HG02970 (cell line): Measurements from ENCODE around the gene SYNPO2L.
"Not testable (repeated sequence)": the region's sequence is repeated elsewhere in the genome, so short reads cannot be mapped to it uniquely, and the experiment has no call there.

Experiments used
- ATAC-seq: cut with Tn5 transposase; IDR thresholded peaks from one replicate; pipeline ENCODE4 v1.9.1; 2021; ENCODE audit warnings: mild to moderate bottlenecking, moderate library complexity, moderate number of reproducible peaks; ENCODE audit not compliant: unreplicated experiment, low FRiP score

The SYNPO2L gene

GRCh38 chr10:73655990-73656298 is at the start of gene SYNPO2L:
Gene SYNPO2L (minus strand): TSS chr10:73656029. CDS start chr10:73655922, 107 bp downstream.
- ATAC-seq: no peak

- not testable (repeated sequence) for ATAC-seq
Measured at GRCh38 chr10:73703924-73704323, 48.1 kb upstream of the SYNPO2L start.

GRCh38 chr10:73698819-73699218 is 43.0 kb upstream of the SYNPO2L start:
- ATAC-seq: not testable (repeated sequence)

GRCh38 chr10:73697675-73698159 is 41.9 kb upstream of the SYNPO2L start, which contains the start of gene AGAP5:
Gene AGAP5 (minus strand): TSS chr10:73698109. CDS start chr10:73697755, 354 bp downstream.
- not testable (repeated sequence) for ATAC-seq

GRCh38 chr10:73695302-73695701 is 39.5 kb upstream of the SYNPO2L start:
- ATAC-seq: not testable (repeated sequence)

GRCh38 chr10:73690755-73691154 is 34.9 kb upstream of the SYNPO2L start:
- ATAC-seq: not testable (repeated sequence)

- not testable (repeated sequence) for ATAC-seq
Measured at GRCh38 chr10:73689596-73689995, 33.8 kb upstream of the SYNPO2L start.

- not testable (repeated sequence) for ATAC-seq
Measured at GRCh38 chr10:73687641-73688040, 31.8 kb upstream of the SYNPO2L start.

- not testable (repeated sequence) for ATAC-seq
Measured at GRCh38 chr10:73674546-73674945, 18.7 kb upstream of the SYNPO2L start.

GRCh38 chr10:73668378-73668777 is 12.5 kb upstream of the SYNPO2L start:
- ATAC-seq: not testable (repeated sequence)

- ATAC-seq: not testable (repeated sequence)
Measured at GRCh38 chr10:73666153-73666809, 10.5 kb upstream of the SYNPO2L start.

- not testable (repeated sequence) for ATAC-seq
Measured at GRCh38 chr10:73665581-73665980, 9.8 kb upstream of the SYNPO2L start.

- ATAC-seq: not testable (repeated sequence)
Measured at GRCh38 chr10:73664156-73665040, 8.6 kb upstream of the SYNPO2L start.

GRCh38 chr10:73663621-73664020 is 7.8 kb upstream of the SYNPO2L start:
- ATAC-seq: not testable (repeated sequence)

GRCh38 chr10:73662705-73663104 is 6.9 kb upstream of the SYNPO2L start:
- ATAC-seq: not testable (repeated sequence)

- no peak for ATAC-seq
Measured at GRCh38 chr10:73655257-73655989, 406 bp downstream of the SYNPO2L start.

GRCh38 chr10:73653701-73654100 is 2.1 kb downstream of the SYNPO2L start:
- no peak for ATAC-seq

GRCh38 chr10:73653195-73653594 is 2.6 kb downstream of the SYNPO2L start:
- ATAC-seq: no peak

GRCh38 chr10:73650537-73651331 is 5.1 kb downstream of the SYNPO2L start:
- ATAC-seq: no peak
